ENCODE measurements around the gene CPED1.

The CPED1 gene

DNA sequence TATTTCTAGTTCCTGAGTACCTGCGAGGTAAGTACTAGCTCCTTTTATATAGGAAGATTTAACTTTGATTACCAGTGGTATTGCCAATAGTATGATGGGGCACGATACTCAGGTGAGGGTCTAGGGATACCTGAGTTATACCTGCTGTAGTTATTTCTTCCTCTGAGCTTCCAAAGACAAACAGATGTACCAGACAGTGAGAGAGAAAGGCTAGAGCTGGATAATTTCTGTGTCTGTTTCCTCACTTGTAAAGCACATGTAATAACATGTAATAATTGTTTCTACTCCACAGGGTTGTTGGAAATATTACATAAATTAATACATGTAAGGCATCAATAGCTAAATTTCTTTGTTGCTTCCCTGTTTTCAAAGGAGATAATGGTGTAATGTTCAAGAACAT lies 53.7 kb downstream of the CPED1 start:
- no peak overlapping the region for H2BK15ac ChIP-seq (ENCODE audit: low read length)
- H3K79me1 ChIP-seq (ENCODE audit: low read depth, low read length): no peaks in the 10 kb centered on the region
- no CpG with 5 or more reads among the region's 2 CpGs for WGBS, 2 donors (ENCODE audit: extremely low coverage in 2 of 2, insufficient read length in 2 of 2, insufficient replicate concordance in 1 of 2)
- no peak overlapping the region for H3K4me2 ChIP-seq (ENCODE audit: insufficient read depth, low read length, poor library complexity, severe bottlenecking)
- H2AFZ ChIP-seq (ENCODE audit: low read length): no peak overlapping the region
- no peak overlapping the region for H3K27ac ChIP-seq (replicated peaks; ENCODE audit: low read length)
- no peak overlapping the region for H3K9ac ChIP-seq (ENCODE audit: low read depth, low read length, poor library complexity)
- H3K4me3 ChIP-seq (ENCODE audit: low read length in 2 of 2): no peak overlapping the region
- no peak for DNase-seq (ENCODE audit: low spot score)
- H3K27me3 ChIP-seq (ENCODE audit: control insufficient read depth in 3 of 3, insufficient read depth in 3 of 3, low read depth in 1 of 3, low read length in 3 of 3): no peaks in the 10 kb centered on the region
- H3K23ac ChIP-seq (ENCODE audit: low read depth, low read length, poor library complexity): no peak overlapping the region
- H3K4ac ChIP-seq (ENCODE audit: low read length): no peak overlapping the region
- H4K91ac ChIP-seq (ENCODE audit: low read depth, low read length, poor library complexity): no peak overlapping the region
- peaks cover 0 to 1% of the 10 kb centered on the region in 2 donors for H3K9me3 ChIP-seq (replicated peaks in 1 of 2; ENCODE audit: control insufficient read depth in 2 of 2, insufficient read depth in 1 of 2, low read depth in 1 of 2, low read length in 2 of 2)
- no peaks in the 10 kb centered on the region for H3K4me1 ChIP-seq (ENCODE audit: control insufficient read depth in 2 of 2, insufficient read depth in 1 of 2, low read depth in 1 of 2, low read length in 2 of 2)
- H3K14ac ChIP-seq (ENCODE audit: low read length): no peak overlapping the region
- H2BK120ac ChIP-seq (ENCODE audit: low read depth, low read length): no peak overlapping the region
- no peak overlapping the region for H2BK12ac ChIP-seq (ENCODE audit: low read length)
- H2AK5ac ChIP-seq (ENCODE audit: low read depth, low read length): no peak overlapping the region
- no peak overlapping the region for H4K8ac ChIP-seq (ENCODE audit: low read depth, low read length)
- no peaks in the 10 kb centered on the region for H3K36me3 ChIP-seq (replicated peaks in 1 of 2; ENCODE audit: control insufficient read depth in 2 of 2, insufficient read depth in 2 of 2, low read length in 2 of 2)
- H2BK5ac ChIP-seq (ENCODE audit: low read length): no peak overlapping the region
- no peak overlapping the region for H3K18ac ChIP-seq (ENCODE audit: low read length)

DNA sequence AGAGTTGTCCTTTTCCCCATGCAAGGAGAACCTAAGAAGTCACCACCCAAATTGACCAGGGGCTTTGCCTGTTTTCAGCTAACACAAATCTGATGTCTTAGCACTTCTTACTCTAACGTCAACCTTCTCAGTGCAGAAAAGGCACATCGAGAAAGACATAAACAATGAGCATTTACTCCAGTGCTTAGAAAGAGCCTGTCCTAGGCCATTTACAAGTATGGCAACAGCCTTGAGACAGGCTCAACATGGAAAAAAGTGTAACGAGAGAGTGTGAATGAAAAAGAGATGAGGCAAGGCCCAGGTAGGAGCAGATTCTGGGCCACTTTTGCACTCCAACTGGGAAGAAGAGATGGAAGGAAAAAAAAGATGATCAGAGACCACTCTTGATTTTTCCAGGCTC lies 54.4 kb downstream of the CPED1 start:
- no peak overlapping the region for H3K9ac ChIP-seq (ENCODE audit: low read depth, low read length, poor library complexity)
- no peak overlapping the region for H3K4me2 ChIP-seq (ENCODE audit: insufficient read depth, low read length, poor library complexity, severe bottlenecking)
- H4K8ac ChIP-seq (ENCODE audit: low read depth, low read length): no peak overlapping the region
- no peaks in the 10 kb centered on the region for H3K79me1 ChIP-seq (ENCODE audit: low read depth, low read length)
- H3K4me1 ChIP-seq (ENCODE audit: control insufficient read depth in 2 of 2, insufficient read depth in 1 of 2, low read depth in 1 of 2, low read length in 2 of 2): no peaks in the 10 kb centered on the region
- H2BK12ac ChIP-seq (ENCODE audit: low read length): no peak overlapping the region
- no CpG with 5 or more reads among the region's 3 CpGs for WGBS, 2 donors (ENCODE audit: extremely low coverage in 2 of 2, insufficient read length in 2 of 2, insufficient replicate concordance in 1 of 2)
- no peak overlapping the region for H2AK5ac ChIP-seq (ENCODE audit: low read depth, low read length)
- no peak overlapping the region for H3K4ac ChIP-seq (ENCODE audit: low read length)
- no peak overlapping the region for H2BK5ac ChIP-seq (ENCODE audit: low read length)
- H3K4me3 ChIP-seq (ENCODE audit: low read length in 2 of 2): no peak overlapping the region
- H3K27me3 ChIP-seq (ENCODE audit: control insufficient read depth in 3 of 3, insufficient read depth in 3 of 3, low read depth in 1 of 3, low read length in 3 of 3): no peaks in the 10 kb centered on the region
- H3K18ac ChIP-seq (ENCODE audit: low read length): no peak overlapping the region
- H4K91ac ChIP-seq (ENCODE audit: low read depth, low read length, poor library complexity): no peak overlapping the region
- no peak overlapping the region for H2BK120ac ChIP-seq (ENCODE audit: low read depth, low read length)
- no peak overlapping the region for H3K14ac ChIP-seq (ENCODE audit: low read length)
- no peak overlapping the region for H3K23ac ChIP-seq (ENCODE audit: low read depth, low read length, poor library complexity)
- no peak overlapping the region for H3K27ac ChIP-seq (replicated peaks; ENCODE audit: low read length)
- peaks cover 0 to 1% of the 10 kb centered on the region in 2 donors for H3K9me3 ChIP-seq (replicated peaks in 1 of 2; ENCODE audit: control insufficient read depth in 2 of 2, insufficient read depth in 1 of 2, low read depth in 1 of 2, low read length in 2 of 2)
- no peak for DNase-seq (ENCODE audit: low spot score)
- no peak overlapping the region for H2AFZ ChIP-seq (ENCODE audit: low read length)
- no peaks in the 10 kb centered on the region for H3K36me3 ChIP-seq (replicated peaks in 1 of 2; ENCODE audit: control insufficient read depth in 2 of 2, insufficient read depth in 2 of 2, low read length in 2 of 2)
- H2BK15ac ChIP-seq (ENCODE audit: low read length): no peak overlapping the region

DNA sequence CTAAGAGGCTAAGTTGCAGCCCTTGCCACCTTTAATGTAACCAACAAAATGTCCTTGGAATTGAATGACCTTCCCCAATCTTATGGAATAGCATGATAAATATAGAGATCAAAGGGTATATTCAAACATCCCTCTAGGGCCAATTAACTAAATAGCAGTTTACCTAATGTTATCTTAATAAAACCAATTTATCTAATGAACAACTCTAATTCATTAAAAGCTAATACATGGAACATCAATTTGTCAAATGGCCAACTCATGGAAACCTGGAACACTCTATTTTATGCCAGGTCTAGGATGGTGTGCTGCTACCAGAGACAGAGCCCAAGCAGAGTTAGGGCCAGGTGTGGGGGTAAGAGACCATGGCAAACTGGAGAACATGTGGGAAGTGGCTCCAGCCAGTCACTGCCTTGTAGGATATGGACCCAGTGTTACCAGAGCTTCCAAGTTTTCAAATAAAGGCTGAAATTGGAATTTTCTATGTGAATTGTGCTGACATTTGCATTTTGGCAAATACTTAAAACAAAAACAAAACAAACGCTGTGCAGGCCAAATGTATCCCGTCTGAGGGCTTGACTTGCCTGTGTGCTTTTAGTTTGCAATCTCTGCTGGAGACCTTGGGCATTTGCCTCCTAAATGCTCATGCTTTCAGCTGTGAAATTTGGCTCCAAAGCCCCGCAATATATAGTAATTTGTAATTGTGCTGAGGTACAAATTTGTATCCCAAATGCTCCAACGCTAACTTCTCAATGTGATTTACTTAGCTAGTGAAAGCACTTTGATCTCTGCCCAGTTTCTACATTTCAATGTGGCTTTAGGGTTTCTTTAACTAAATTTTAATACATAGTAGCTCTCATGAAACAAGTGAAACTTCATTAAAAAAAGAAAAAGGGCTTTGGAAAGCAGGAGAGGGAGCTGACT lies 55.1 kb downstream of the CPED1 start:
- no peak overlapping the region for H3K14ac ChIP-seq (ENCODE audit: low read length)

DNA sequence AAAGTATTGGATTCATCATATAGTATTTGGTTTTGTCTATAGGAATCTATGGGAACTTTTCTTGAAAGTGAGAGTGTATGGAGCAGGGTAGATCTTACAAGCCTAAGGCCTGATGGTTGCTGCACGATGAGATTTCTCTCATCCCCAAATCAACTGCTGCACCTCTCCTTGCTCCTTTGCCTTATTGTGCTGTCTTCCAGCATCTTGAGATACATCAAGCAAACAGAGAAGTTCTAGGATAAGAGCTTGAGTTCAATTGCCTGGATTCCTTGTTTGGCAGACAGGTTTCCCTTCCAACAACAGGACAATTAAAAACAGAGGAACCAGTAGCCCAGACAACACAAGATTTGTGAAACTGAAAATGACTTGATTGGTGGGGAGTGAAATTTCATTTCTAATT lies 56.6 kb downstream of the CPED1 start:
- H3K4me3 ChIP-seq (ENCODE audit: low read length in 2 of 2): no peak overlapping the region
- no peak overlapping the region for H3K23ac ChIP-seq (ENCODE audit: low read depth, low read length, poor library complexity)
- H4K8ac ChIP-seq (ENCODE audit: low read depth, low read length): no peak overlapping the region
- no peak overlapping the region for H3K27ac ChIP-seq (replicated peaks; ENCODE audit: low read length)
- no peak for DNase-seq (ENCODE audit: low spot score)
- H3K18ac ChIP-seq (ENCODE audit: low read length): no peak overlapping the region
- no peak overlapping the region for H3K4ac ChIP-seq (ENCODE audit: low read length)
- no CpG with 5 or more reads among the region's 1 CpG for WGBS, 2 donors (ENCODE audit: extremely low coverage in 2 of 2, insufficient read length in 2 of 2, insufficient replicate concordance in 1 of 2)
- no peak overlapping the region for H3K14ac ChIP-seq (ENCODE audit: low read length)
- H2BK5ac ChIP-seq (ENCODE audit: low read length): no peak overlapping the region
- no peaks in the 10 kb centered on the region for H3K79me1 ChIP-seq (ENCODE audit: low read depth, low read length)
- no peaks in the 10 kb centered on the region for H3K36me3 ChIP-seq (replicated peaks in 1 of 2; ENCODE audit: control insufficient read depth in 2 of 2, insufficient read depth in 2 of 2, low read length in 2 of 2)
- H3K9me3 ChIP-seq (replicated peaks in 1 of 2; ENCODE audit: control insufficient read depth in 2 of 2, insufficient read depth in 1 of 2, low read depth in 1 of 2, low read length in 2 of 2): peaks cover 0 to 1% of the 10 kb centered on the region in 2 donors
- no peak overlapping the region for H2AK5ac ChIP-seq (ENCODE audit: low read depth, low read length)
- H2BK12ac ChIP-seq (ENCODE audit: low read length): no peak overlapping the region
- no peak overlapping the region for H3K9ac ChIP-seq (ENCODE audit: low read depth, low read length, poor library complexity)
- no peak overlapping the region for H4K91ac ChIP-seq (ENCODE audit: low read depth, low read length, poor library complexity)
- H2AFZ ChIP-seq (ENCODE audit: low read length): no peak overlapping the region
- H2BK120ac ChIP-seq (ENCODE audit: low read depth, low read length): no peak overlapping the region
- H3K27me3 ChIP-seq (ENCODE audit: control insufficient read depth in 3 of 3, insufficient read depth in 3 of 3, low read depth in 1 of 3, low read length in 3 of 3): no peaks in the 10 kb centered on the region
- H3K4me1 ChIP-seq (ENCODE audit: control insufficient read depth in 2 of 2, insufficient read depth in 1 of 2, low read depth in 1 of 2, low read length in 2 of 2): peaks cover 0 to 3% of the 10 kb centered on the region in 2 donors
- H3K4me2 ChIP-seq (ENCODE audit: insufficient read depth, low read length, poor library complexity, severe bottlenecking): no peak overlapping the region
- no peak overlapping the region for H2BK15ac ChIP-seq (ENCODE audit: low read length)

More for the DNA sequence above, 55.1 kb downstream of the CPED1 start:
- Histone ChIP-seq H3K27me3 (ENCODE audit: control insufficient read depth in 3 of 3, insufficient read depth in 3 of 3, low read depth in 1 of 3, low read length in 3 of 3) (no peaks in the 10 kb centered on the region), H2BK5ac (ENCODE audit: low read length) (no peak overlapping the region), H3K23ac (ENCODE audit: low read depth, low read length, poor library complexity) (no peak overlapping the region), H2AK5ac (ENCODE audit: low read depth, low read length) (no peak overlapping the region), H3K79me1 (ENCODE audit: low read depth, low read length) (no peaks in the 10 kb centered on the region), H3K36me3 (replicated peaks in 1 of 2; ENCODE audit: control insufficient read depth in 2 of 2, insufficient read depth in 2 of 2, low read length in 2 of 2) (no peaks in the 10 kb centered on the region), H3K4me1 (ENCODE audit: control insufficient read depth in 2 of 2, insufficient read depth in 1 of 2, low read depth in 1 of 2, low read length in 2 of 2) (no peaks in the 10 kb centered on the region), H4K8ac (ENCODE audit: low read depth, low read length) (no peak overlapping the region), H3K4ac (ENCODE audit: low read length) (no peak overlapping the region), H3K9ac (ENCODE audit: low read depth, low read length, poor library complexity) (no peak overlapping the region), H2BK120ac (ENCODE audit: low read depth, low read length) (no peak overlapping the region), H3K18ac (ENCODE audit: low read length) (no peak overlapping the region), H3K4me2 (ENCODE audit: insufficient read depth, low read length, poor library complexity, severe bottlenecking) (no peak overlapping the region), H3K27ac (replicated peaks; ENCODE audit: low read length) (no peak overlapping the region), H2BK12ac (ENCODE audit: low read length) (no peak overlapping the region), H4K91ac (ENCODE audit: low read depth, low read length, poor library complexity) (no peak overlapping the region), H3K4me3 (ENCODE audit: low read length in 2 of 2) (no peak overlapping the region), H2BK15ac (ENCODE audit: low read length) (no peak overlapping the region), H3K9me3 (replicated peaks in 1 of 2; ENCODE audit: control insufficient read depth in 2 of 2, insufficient read depth in 1 of 2, low read depth in 1 of 2, low read length in 2 of 2) (peaks cover 0 to 1% of the 10 kb centered on the region in 2 donors), H2AFZ (ENCODE audit: low read length) (no peak overlapping the region)
- no peak for DNase-seq (ENCODE audit: low spot score)
- no CpG with 5 or more reads among the region's 4 CpGs for WGBS, 2 donors (ENCODE audit: extremely low coverage in 2 of 2, insufficient read length in 2 of 2, insufficient replicate concordance in 1 of 2)
